Inferior parietal cortex (tissue), 1 donor: ENCODE results near the gene LAPTM5.

Experiments
- DNase-seq: peaks from one replicate; pipeline ENCODE4 v3.0.0-alpha.2; 2016; ENCODE audit errors: extremely low spot score

LAPTM5 gene

GRCh38 chr1:30729901-30730300 lies 27.7 kb downstream of the LAPTM5 start:
- DNase-seq: no peak

GRCh38 chr1:30728832-30729638 lies 28.5 kb downstream of the LAPTM5 start:
- no peak for DNase-seq

- no peak for DNase-seq
Measured at GRCh38 chr1:30728340-30728739, 29.2 kb downstream of the LAPTM5 start.

DNA sequence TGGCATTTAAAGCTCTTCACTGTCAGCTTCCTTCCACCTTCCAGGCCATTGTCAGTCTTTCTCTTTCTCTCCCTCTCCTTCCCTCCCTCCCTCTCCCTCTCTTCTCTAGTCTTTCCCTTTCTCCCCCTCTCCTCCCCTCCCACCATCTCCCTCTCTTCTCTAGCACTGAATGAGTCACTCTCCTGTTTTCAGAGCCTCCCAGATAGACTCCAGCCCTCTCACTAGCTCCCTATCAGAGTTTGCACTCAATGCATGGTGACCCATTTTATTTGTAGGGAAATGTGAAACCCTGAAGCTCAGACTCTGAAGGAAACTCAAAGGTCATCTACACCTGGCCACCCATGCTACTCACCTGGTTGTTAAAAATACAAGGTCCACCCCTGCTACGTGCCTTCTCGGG lies 29.8 kb downstream of the LAPTM5 start:
- no peak for DNase-seq

DNA sequence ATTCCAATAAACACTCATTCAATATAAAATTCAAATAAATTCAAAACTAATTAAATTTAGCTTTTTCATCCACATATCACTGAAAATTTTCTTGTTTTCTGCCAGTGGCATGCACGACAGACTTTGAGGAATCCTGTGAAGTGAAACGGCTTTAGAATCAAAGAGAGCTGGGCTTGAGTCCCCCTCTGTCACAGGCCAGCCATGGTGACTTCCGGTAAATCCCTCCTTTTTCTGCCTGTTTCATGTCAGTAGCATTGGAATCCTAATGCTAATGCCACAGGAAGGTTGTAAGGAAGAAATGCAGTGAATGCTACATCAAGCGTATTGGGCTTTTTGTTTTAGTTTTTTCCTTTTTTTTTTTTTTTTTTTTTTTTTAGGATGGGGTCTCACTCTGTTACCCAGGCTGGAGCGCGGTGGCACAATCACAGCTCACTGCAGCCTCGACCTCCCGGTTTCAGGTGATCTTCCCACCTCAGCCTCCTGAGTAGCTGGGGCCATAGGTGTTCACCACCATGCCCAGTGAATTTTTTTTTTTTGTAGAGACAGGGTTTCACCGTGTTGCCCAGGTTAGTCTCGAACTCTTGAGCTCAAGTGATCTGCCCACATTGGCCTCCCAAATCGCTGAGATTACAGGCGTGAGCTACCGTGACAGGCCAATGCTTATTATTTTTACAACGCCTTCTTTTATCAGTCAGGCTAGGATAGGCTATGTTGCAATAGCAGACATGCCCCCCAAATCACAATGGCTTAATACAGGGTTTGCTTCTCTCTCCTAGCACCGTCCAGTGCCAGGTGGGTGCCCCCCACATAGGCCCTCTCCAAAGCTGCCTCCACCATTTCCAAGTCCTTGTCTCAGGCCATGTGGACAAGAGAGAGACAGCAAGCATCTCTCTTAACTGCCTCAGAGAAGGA lies 30.5 kb downstream of the LAPTM5 start:
- no peak for DNase-seq

- DNase-seq: no peak
Measured at GRCh38 chr1:30726236-30726635, 31.3 kb downstream of the LAPTM5 start.

DNA sequence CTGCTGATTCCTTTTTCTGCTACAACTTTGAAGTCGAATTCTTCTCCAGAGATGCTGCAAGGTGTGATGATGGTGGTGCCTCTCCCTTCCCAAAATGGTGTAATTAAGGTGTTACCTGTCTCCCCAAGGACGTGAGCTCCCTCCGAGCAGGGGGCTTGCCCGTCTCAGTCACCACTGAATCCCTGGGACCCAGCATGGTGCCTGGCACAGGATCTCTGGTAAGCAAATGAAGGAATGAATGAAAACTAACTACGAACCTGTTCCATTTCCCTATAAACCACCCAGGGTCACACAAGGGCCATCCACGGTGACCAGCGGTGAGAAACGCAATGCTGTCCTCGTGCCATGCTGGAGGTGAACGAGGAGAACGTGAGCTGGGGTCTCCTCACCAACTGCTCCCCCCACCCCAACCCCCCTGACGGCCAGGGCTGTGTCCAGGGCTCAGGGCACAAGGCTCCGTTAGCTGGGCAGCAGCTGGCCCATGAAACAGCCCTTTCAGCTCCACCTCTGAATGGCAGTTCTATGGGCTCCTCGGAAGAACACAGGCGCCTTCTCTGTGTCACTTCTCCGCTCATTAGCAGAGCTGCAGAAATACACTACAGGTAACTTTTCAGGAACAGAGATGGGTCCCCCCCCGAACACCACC lies 32.0 kb downstream of the LAPTM5 start:
- no peak for DNase-seq

DNA sequence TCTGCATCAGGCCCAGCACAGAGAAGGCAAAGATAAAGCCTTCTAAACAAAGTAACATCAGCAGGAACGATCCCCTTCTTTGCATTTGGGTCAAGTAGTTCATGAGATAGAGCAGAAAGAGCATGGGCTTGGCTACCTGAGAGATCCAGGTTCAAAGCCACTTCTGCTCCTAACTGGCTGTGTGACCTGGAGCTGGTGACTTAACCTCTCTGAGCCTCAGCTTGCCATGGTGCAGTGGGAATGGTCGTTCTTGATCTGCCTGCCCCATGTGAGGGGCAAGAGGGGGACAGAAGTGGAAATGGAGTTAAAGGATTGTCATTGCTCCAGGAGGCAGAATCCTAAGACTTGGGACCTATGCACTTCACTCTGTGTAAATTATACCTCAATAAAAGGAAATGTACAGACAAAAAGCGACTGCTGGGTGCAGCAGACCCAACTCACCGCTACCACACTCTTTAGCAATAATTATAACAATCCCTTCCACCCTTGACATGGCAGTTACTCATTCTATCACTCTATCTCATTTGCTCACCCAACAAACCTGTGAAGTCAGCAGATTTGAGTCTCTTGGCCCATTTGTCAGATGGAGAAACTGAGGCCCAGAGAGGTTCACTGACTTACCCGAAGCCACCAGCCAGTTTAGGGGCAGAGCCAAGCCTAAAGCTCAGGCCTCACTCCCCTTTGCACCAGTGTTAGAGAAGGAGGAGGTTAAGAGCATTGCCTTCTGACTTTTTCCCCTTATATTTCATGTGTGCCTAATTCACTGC lies 32.7 kb downstream of the LAPTM5 start:
- DNase-seq: no peak

GRCh38 chr1:30724175-30724574 lies 33.4 kb downstream of the LAPTM5 start:
- DNase-seq: no peak

- no peak for DNase-seq
Measured at GRCh38 chr1:30723331-30723755, 34.2 kb downstream of the LAPTM5 start, which contains the start of gene MATN1. TSS of gene MATN1 (minus strand) at chr1:30723585. CDS start at chr1:30723551, 34 bp downstream.

DNA sequence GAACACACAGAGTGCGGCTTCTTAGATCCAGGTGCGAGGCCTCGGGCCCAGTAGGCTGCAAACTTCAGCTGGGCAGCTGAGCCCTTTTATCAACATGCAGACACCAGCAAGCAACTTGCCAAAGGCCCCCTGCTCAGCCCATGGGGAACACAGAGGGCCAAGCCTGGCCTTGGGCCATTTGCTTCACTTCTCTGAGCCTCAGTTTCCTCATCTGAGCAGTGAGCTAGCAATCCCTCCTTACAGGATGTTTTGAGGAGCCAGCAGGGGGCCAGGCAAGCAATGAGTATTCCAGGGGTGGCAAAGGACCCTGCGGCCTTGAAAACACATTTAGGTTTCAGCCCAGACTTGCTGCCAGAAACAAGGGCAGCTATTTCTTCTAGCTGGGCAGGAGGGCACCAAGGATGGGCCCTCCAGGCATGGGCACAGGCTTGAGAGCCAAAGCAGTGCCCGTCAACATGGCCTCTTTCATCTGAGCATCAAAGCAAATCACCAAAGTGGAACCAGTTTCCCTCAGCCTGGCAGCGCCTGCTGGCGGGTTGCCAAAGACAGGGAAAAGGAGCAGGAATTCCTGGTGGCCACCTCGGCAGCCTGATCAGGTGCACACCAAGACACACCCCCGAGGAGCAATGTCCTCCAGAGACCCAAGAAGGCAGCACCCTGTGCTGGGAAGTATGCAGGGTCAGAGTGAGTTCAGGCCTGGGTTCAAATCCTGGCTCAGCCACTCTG lies 35.6 kb downstream of the LAPTM5 start:
- DNase-seq: no peak

DNA sequence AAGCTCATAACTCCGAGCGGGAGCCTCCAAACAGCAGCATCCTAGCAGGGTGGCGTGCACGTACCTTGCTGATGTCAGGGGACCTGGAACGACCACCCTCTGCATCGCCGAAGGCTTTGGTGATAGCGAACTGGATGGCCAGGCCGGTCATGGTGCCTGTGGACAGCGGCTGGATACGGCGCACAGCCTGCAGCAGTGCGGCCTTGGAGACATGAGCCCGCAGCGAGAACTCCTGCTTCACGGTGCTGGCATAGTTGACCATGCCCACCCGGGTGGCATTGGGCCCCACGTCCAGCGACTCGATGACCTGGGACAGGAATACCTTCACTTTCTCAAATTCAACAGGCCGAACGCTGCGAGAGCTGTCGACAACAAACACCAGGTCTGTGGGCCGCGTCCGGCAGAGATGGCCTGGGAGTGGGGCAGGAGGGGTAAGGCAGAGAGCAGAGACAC lies 36.2 kb downstream of the LAPTM5 start:
- DNase-seq: no peak

DNA sequence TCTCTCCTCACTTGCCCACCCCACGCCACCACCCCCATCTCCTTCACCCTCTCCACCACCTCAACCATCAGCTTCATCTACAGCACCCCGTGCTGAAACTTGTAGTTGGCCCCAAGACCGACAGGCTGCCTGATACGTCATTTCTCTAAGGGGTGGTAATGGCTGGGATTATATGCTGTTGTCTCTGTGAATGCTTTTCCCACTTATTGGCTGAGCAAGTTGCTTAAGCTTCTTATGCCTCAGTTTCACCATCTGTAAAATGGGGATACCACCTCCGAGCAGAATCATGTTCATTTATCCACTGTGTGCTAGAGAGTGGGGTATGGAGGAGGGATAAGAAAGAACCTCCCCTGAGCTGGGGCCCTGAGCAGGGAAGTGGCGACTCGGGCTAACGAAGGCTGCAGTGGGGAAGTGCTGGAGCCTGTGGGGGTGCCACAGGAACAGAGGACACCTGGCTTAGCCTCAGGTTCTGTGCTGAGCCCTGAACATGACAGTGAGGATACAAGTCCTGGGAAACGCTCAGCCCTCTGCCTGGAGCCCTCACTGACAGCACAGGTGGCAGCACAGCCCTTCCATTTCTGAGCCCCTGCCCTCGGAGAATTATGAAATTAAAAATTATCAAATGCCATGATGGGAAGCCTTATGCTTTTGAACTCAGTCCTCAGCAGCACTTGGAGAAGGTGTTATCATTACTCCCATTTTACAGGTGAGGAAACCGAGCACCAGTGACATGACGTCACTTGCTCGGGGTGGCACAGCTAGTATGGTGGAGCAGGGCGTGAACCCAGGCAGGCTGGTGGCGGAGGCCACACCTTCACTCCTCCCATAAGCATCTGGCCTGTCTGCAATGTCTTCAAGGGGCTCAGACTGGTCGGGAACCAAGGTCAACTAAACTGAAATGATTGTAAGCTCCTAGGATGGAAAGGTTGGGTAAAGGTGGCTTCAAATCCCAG lies 37.0 kb downstream of the LAPTM5 start:
- no peak for DNase-seq

- DNase-seq: peak; percentile 95
Measured at GRCh38 chr1:30719406-30720270, 37.9 kb downstream of the LAPTM5 start.

DNA sequence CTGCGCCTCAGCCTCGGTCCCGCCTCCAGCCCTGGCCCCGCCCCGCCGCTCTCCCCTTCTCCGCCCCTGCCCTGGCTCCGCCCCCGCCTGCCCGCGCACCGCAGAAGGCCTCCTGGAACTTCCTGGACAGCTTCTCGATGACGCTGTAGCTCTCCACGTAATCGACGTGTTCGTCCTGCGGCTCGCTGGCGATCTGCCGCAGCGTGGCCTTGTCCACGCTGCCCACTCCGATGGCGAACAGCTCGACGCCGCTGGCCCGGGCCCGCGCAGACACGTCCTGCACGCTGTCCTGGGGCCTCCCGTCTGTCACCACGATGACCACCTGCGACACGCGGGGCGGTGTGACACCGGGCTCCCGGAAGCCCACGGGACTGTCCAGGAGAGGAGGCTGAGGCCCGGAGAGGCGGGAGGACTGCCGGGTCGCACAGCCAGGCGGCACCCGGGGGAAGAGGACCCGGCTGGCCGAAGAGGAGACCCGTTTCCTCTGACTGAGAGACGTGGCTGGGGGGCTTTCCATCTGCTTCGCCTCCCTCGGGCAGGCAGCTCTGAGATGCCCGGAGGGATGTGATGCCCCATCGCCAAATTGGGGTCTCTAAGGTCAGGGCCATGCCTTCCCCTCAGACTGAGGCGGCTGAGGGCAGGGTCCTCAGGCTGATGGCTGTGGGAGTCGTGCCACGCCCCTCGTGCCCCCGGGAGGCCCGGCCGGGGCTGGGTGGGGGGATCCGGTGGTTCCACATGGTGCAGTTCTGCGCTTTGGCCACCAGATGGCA lies 38.8 kb downstream of the LAPTM5 start:
- DNase-seq: peak; percentile 89

GRCh38 chr1:30718091-30718635 lies 39.4 kb downstream of the LAPTM5 start:
- DNase-seq: peak; percentile 93

- no peak for DNase-seq
Measured at GRCh38 chr1:30716646-30717045, 40.9 kb downstream of the LAPTM5 start.
